ENCODE data around the gene PCNX1.
"Not testable (repeated sequence)": the region's sequence is repeated elsewhere in the genome, so short reads cannot be mapped to it uniquely, and the experiment has no call there.

The PCNX1 gene

DNA sequence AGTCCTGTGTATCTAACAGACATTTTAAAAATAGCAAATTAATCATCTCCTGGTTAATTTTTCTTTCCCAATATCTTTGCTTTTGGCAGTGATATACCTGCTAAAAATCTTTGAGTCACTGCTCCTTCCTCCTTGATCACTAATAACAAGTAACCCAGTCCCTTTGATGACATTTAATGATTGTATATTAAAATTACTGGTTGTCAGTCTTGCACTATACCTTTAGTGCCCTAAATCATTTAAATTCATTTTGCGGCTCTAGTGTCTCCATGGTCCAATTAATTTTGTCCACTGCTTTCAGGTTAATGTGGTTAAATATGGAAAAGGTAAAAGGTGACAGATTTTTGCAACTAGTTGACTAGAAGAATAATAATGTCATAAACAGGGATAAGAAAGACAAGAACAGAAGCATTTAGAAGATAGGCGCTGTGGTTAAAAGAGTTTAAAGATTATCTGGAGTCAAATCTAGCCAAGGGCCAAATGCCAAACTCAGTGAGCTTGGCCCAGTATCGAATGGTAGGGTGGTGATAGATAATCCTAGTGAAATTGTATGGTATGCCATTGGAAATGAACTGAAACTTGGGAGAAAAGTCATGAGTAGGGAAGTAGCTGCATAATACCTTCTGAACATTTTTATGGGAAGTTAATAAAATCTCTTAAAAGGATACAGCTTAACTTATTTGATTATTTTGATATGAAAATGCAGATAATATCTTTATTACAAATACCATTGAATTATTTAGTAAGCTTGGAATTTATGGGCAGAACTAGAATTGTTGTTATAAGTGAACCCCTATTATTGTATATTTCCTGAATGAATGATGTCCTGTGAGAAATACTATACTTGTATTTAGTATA lies 115.0 kb downstream of the PCNX1 start:
- no peak for DNase-seq

DNA sequence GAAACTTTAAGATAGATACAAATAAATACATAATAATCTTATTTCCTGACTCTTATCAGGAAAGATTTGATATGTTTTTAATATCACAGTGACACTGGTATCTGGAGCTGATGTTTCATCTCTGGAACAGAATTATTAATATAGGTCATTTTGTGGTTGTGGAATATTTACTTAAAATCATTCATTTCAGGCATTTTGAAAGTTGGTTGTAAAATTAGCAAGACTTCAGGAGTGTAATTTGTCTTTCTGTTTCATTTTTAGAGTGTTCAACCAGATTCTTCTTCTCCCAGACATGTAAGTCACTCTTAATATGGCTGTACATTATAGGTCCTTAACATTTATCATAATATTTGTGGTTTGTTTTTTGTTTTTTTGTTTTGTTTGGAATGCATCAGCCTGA lies 115.7 kb downstream of the PCNX1 start:
- DNase-seq, result no peak

DNA sequence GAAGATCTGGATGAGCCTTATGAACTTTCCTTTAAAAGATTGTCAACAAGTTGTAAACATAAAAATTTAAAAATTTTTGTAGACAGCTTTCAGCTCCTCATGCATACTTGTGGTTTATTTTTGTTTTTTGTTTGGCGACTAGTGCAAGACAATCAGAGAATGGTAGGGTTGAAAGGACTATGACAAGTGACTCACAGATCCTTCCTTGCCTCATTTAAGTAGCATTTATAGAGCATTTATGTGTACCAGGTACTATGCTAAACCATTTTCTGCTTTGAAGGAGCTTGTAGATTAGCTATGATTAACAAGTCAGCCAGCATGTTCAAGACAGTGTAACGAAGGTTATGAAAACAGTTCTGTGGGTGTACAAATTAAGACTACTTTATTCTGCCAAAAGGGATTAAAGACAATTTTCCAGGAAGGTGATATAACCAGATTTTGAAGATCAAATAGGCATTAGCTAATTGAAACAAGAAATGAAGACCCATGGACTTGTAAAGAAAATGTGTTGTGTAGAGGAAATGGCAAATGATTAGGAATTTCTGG lies 122.0 kb downstream of the PCNX1 start:
- DNase-seq, result no peak

DNA sequence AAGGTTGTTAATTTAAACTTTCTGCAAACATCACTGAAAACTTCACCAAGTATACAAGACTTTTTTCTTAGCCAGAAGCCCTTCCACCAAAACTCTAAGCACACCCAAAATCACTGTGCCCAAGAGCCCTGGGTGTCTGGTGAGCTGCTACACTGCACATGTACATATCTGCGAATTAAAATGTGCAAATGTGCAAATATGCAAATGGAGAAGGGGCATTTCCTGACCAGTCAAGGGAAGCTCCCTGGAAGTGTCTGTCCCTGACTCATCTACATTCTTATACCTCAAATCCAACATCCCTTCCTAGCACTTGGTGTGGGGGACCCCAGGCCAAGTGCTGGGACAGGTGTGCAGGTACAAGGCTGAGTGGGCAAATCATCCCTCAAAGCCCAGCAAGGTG lies 123.7 kb downstream of the PCNX1 start:
- DNase-seq, result no peak

DNA sequence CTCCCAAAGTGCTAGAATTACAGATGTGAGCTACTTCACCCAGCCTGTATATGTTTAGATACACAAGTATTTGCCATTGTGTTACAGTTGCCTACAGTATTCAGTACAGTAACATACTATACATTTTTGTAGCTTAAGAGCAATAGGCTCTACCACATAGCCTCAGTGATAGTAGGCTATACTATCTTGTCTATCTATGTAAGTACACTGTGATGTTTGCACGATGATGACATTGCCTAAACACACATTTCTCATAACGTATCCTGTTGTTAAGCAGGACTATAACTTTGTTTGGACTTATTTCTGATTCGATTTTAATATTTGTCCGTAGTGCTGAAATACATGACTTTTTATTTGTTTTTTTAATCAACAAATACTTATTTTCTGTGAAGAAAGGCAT lies 129.2 kb downstream of the PCNX1 start:
- no peak for DNase-seq

DNA sequence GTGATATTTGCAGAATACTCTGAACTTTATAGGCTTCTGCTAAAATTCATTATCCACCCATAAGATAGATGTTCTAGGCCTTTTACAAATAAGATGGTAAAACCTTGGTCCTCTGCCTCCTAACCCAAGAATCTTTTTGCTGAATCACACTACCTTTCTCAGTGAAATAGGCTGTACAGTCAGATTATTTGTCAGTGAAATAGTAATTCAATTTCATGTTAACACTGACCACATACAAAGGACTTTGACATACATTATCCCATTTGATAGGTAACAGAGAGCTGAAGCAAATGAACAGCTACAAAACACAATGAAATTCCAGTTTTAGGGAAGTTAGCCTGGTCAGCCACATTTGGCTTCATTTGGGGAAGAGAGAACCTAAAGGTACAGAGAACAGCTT lies 141.1 kb downstream of the PCNX1 start:
- DNase-seq, result no peak

DNA sequence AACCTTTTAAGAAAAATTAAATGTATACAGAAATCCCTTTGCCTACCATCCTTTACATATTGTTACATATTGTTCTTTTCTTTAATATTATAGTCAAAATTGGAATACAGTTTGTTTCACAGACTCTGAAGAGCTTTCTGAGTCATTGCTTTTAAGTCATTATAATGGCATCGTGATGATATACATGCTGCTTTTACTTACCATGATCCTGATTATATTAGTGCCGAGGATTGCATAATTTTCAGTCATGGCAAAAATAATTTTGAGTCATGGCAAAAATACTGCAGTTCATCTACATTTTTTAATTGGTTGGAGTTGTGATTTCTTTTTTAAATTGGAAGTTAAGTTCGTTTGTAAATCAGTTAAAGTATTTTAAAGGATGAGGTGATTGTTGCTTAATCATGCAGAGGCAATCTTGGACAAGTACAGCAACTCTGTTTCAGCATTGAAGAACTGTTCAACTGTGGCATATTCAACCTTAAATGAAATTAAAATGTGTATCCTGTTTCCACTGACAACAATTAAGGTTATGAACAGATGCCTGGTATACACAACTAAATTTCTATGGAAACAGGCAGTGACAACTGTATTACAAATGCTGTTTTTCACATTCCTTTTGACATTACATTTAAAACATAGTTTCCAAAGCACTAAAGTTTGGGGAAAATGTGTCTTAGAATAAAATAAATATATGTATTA lies 142.3 kb downstream of the PCNX1 start:
- DNase-seq, result no peak

DNA sequence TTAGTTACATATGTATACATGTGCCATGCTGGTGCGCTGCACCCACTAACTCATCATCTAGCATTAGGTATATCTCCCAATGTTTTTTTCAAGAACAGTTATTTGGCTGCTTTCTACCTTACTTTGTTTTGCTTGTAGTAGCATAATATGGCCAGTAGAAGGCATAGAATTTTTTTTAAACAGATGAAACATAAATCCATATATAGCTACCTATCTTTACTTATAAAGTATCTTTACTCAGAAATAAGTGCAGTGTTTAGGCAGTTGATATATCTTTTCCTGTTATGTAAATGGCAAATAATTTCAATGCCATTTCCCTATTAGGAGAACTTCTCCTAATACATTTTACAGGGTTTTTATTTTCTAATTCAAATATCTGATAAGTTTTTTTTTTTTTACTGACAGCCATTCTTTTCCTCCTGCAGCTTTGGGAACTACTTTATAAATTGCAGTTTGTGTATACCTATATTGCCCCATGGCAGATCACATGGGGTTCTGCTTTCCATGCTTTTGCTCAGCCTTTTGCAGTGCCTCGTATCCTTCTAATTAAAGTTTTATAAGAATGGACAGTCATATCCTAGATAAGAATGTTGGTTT lies 143.1 kb downstream of the PCNX1 start:
- no peak for DNase-seq

DNA sequence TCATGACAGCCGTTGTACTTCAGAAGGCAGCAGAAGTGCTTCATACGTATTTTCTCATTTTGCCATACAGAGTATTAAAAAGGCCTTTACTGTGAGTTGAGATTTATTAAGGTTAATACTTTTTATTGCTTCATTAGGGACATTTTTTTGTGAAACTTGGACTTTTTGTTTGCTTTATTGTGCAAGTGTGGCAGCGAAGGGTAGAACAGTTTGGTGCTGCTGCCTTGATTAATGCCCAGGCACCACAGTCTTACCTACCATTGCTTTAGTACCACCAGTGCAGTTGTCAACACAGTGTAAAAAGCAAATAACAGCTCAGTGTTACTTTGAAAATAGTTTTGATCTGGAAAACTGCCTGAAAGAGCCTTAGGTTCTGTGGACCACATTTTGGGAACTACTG lies 147.4 kb downstream of the PCNX1 start:
- no peak for DNase-seq

DNA sequence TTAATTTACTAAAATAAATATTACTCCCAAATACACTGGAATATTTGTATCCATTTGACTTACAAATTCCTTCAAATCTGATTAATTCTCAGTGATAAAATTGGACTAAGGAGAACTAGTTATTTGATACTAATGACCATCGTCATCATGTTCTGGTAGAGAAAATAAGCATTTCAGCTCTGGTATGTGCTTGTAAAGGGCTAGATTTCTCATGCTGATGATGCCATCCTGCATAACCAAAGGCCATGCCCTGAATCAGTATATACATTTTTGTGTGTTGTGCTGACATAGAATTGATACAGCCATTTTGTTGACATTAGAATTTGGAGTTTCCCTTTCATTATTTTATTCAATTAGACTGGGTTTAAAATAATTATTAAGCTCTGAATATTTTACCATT lies 148.9 kb downstream of the PCNX1 start:
- no peak for DNase-seq

DNA sequence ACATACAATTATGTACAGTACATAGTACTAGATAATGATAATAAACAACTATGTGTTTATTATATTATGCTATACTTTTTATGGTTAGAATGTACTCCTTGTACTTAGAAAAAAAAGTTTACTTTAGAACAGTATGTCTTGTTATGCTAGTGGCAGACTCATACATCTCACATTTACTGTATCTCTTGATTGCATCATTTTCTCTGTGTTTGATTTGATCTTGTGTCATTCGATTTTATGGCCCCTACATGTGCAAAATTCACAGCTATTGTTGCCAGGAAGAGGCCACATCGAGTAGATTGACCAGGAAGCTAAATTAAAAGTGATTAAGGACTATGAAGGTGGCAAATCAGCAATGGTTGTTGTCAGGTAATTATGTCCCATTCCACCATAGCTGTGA lies 153.0 kb downstream of the PCNX1 start:
- no peak for DNase-seq

DNA sequence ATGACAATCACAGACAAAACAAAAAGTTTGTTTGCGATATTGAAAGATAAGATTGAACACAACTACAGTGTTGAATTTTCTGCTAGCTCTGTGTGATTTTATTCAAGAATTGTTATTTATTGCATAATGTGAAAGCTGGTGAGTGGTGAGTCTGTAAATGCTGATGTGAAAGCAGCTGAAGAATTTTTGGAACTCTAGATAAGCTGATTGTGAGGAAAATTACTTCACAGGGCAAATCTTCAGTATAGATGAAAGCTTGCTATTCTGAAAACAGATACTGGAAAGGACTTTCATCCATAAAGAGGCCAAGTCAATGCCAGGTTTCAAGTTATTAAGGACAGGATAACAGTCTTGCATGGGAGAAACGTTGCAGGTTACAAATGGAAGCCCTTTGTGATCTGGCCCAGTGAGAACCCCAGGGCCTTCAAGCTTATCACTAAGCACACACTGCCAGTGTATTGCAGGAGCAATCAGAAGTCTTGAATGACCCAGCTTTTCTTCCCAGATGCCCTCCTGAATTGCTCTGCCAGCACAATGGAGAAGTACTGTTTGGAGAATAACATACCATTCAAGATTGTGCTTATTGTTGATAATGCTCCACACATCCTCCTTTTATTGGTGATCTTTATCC lies 153.7 kb downstream of the PCNX1 start:
- no peak for DNase-seq

DNA sequence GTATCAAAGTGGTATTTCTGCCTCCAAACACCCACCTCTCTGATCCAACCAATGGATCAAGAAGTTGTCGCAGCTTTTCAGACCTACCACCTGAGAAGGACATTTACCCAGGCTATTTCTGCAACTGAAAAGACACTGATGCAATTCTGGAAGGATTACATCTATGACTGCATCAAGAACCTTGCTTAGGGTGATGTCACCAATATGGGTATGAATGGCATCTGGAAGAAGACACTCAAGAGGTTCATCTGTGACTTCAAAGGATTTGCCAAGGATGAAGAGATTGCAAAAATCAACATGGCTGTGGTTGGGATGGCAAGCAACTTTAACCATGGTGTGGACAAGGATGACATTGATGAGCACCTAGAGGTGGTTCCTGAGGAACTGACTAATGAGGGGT lies 154.2 kb downstream of the PCNX1 start:
- no peak for DNase-seq

DNA sequence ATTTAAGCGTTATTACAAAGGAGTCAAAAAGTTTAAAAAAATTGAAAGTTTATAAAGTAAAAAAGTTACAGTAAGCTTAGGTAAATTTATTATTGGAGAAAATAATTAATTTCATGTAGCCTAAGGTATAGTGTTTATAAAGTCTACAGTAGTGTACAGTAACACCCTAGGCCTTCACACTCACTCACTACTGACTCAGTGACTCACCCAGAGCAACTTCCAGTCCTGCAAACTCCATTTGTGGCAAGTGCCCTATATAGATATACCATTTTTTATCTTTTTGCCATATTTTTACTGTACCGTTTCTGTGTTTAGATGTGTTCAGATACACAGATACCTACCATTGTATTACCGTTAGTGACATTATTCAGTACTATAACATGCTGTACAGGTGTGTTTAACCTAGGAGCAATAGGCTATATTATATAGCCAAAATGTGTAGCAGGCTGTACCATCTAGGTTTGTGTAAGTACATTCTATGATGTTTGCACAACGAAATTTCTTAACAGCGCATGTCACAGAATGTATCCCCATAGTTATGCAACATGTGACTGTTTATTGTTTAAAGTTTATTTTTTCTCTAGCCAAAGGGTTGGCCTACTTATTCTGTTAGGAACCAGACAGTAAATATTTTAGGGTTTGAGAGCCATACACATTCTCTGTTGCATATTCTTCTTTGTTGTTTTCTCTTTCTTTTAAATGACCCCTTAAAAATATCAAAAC lies 155.5 kb downstream of the PCNX1 start:
- DNase-seq, result no peak

DNA sequence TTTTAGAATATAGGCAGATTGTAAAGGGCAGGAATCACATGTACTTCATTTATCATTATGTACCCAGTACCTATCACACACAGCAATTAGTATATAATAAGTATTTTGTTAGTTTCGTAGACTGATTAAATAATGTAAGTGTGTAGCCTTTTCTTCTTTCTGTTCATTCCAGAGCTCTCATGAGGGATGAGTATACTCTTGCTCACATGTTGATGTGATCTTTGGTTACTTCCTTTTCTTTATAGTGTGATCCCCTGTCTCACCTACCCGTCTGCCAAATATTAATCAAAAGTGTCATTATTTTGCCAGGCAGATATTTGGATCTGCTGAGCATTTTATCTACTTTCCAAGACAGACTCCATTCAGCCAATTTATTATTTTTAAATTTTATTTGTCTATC lies 156.1 kb downstream of the PCNX1 start:
- DNase-seq, result no peak

DNA sequence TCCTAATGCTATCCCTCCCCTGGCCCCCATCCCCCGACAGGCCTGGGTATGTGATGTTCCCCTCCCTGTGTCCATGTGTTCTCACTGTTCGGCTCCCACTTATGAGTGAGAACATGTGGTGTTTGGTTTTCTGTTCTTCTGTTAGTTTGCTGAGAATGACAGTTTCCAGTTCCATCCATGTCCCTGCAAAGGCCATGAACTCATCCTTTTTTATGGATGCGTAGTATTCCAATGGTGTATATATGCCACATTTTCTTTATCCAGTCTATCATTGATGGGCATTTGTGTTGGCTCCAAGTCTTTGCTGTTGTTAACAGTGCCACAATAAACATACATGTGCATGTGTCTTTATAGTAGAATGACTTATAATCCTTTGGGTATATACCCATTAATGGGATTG lies 157.5 kb downstream of the PCNX1 start:
- not testable (repeated sequence) for DNase-seq

DNA sequence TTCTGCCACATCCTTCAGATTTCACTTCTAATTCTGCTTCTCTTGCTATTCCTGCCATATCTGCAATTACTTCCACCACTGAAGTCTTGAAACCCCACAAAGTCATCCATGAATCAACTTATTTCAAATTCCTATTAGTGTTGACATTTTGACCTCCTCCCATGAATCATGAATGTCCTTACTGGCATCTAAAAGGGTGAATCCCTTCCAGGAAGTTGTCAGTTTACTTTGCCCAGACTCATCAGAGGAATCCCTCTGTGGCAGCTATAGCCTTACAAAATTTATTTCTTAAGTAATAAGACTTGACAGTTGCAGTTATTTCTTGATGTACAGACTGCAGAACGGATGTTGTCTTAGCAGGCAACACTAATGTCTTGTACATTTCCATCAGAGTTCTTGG lies 162.9 kb downstream of the PCNX1 start:
- DNase-seq, result no peak

DNA sequence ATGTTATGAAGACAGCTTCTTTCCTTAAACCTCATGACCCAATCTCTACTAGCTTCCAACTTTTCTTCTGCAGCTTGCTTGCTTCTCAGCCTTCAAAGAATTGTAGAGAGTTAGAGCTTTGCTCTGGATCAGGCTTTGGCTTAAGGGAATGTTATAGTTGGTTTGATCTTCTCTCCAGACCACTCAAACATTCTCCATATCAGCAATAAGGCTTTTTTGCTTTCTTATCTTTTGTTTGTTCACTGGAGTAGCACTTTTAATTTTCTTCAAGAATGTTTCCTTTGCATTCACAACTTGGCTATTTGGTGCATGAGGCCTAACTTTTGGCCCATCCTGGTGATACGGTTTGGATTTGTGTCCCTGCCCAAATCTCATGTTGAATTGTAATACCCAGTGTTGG lies 163.8 kb downstream of the PCNX1 start:
- DNase-seq, result no peak

DNA sequence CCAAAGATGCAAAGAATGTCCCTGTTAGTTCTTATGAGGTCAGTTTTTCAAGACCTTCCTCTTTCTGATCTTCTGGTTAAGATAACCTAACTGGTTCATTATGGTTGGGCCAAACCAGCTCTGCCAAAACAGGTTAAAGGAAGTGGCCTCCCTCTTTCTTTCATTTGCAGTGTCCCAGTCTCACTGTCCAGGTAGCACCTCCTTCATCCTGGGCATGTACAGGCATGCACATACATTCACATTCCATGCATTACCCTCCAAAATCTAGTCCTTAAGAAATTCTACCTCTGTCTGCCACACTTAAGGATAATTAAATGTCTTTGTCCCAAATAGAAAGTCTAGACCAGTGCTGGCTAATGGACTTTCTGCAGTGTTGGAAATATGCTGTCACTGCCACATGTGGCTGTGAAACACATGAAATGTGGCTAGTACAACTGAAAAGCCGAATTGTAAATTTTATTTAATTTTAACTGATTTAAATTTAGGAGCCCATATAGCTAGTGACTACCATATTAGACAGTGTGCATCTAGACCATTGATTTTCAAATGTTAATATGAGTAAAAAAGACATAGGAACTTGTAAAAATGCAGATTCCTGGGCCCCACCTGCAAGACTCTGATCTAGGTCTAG lies 169.3 kb downstream of the PCNX1 start:
- no peak for DNase-seq

DNA sequence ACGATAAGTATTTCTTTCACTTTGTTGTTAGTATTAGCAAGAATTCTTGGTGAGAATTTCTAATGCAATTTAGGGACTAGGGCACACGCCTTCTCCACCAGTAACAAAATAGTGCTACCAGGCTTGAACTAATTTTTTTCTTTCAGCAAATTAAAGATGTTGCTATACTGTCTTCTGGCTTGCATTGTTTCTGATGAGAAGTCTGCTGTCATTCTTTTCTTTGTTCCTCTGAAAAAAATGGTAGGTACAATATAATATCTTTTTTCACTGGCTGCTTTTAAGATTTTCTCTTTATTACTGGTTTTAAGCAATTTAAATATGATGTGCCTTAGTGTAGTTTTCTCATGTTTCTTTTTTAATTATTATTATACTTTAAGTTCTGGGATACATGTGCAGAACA lies 171.2 kb downstream of the PCNX1 start:
- no peak for DNase-seq

DNA sequence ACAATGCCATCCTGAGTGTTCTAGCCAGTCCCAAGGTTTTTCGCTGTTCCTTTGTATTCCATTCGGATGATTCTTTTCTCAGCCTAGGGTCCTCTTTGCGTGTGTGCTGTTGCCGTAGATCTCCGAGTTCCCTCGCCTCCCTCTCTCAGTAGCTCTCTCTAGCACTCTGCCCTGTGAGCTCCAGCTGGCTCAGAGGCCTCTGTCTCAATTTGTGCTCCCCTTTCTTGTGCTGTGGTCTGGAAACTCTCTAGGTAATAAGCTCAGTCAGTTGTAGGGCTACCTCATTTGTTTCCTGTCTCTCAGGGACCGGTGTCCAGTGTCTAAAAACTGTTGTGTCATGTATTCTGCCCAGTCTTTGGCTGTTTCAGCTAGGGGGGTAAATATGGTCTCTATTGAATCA lies 179.3 kb downstream of the PCNX1 start:
- no peak for DNase-seq

DNA sequence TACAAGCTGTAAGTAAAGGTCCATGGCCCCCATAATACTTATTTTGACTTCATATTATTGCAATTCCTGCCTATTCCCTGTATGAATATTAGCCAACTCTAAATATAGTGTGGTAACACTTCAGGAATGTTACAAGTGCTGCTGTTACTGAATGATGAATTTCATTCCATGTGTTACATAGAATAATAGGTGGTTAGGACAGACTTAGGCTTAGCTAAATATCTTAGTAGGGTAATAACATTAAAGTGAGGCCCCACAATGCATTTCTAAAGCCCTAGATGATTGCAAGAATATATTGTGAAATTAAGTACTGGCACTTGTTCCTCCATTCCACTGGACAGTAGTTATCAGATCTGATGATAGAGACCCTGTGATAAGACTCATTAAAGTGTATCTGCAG lies 182.7 kb downstream of the PCNX1 start:
- no peak for DNase-seq

Data from right forelimb (tissue), 1 donor.